ENCODE results near the gene EFNA3.

EFNA3 gene

DNA sequence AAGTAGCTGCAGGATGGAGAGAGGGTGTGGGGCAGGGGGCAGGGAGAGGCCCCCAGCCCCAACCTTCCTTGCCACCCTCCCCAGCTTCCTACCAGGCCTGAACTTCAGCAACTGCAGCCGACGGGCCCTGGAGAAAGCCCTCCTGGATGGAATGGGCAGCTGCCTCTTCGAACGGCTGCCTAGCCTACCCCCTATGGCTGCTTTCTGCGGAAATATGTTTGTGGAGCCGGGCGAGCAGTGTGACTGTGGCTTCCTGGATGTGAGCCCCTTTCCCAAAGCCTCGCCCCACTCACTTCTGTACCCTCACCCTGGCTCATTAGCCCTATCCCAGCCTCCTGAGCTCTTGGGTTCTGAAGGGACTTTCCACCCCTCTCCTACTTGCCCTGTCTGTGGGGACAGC is 21.5 kb upstream of the EFNA3 start:
- TF ChIP-seq, protein P1, sequence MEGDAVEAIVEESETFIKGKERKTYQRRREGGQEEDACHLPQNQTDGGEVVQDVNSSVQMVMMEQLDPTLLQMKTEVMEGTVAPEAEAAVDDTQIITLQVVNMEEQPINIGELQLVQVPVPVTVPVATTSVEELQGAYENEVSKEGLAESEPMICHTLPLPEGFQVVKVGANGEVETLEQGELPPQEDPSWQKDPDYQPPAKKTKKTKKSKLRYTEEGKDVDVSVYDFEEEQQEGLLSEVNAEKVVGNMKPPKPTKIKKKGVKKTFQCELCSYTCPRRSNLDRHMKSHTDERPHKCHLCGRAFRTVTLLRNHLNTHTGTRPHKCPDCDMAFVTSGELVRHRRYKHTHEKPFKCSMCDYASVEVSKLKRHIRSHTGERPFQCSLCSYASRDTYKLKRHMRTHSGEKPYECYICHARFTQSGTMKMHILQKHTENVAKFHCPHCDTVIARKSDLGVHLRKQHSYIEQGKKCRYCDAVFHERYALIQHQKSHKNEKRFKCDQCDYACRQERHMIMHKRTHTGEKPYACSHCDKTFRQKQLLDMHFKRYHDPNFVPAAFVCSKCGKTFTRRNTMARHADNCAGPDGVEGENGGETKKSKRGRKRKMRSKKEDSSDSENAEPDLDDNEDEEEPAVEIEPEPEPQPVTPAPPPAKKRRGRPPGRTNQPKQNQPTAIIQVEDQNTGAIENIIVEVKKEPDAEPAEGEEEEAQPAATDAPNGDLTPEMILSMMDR (IDR thresholded peaks at IDR 0.05; ENCODE audit: low read depth, low read length, missing control alignments), result no peak
- Histone ChIP-seq H3K4me3 (ENCODE audit: low read depth, low read length) (no peak overlapping the region), H3K27me3 (replicated peaks) (no peaks in the 10 kb centered on the region), H3K27ac (no peak overlapping the region), H3K36me3 (replicated peaks) (peaks cover 26% of the 10 kb centered on the region)
- no peak for DNase-seq
- in situ Hi-C loops (cut with HindIII; ENCODE audit: low pct_ligation_motif_present, low sequenced_read_pairs), result no loop called here

DNA sequence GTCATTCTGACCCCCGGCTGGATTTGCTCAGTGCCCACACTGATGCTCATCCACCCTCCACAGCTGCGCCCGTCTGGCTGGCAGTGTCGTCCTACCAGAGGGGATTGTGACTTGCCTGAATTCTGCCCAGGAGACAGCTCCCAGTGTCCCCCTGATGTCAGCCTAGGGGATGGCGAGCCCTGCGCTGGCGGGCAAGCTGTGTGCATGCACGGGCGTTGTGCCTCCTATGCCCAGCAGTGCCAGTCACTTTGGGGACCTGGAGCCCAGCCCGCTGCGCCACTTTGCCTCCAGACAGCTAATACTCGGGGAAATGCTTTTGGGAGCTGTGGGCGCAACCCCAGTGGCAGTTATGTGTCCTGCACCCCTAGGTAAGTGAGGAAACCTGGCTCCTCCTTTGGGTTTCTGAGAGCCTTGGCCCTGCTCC is 20.8 kb upstream of the EFNA3 start:
- TF ChIP-seq, protein P1 (IDR thresholded peaks at IDR 0.05; ENCODE audit: low read depth, low read length, missing control alignments), result no peak
- DNase-seq, result no peak
- Histone ChIP-seq H3K27me3 (replicated peaks) (no peaks in the 10 kb centered on the region), H3K36me3 (replicated peaks) (peaks cover 26% of the 10 kb centered on the region), H3K4me3 (ENCODE audit: low read depth, low read length) (no peak overlapping the region), H3K27ac (no peak overlapping the region)
- in situ Hi-C loops (cut with HindIII; ENCODE audit: low pct_ligation_motif_present, low sequenced_read_pairs), result no loop called here

DNA sequence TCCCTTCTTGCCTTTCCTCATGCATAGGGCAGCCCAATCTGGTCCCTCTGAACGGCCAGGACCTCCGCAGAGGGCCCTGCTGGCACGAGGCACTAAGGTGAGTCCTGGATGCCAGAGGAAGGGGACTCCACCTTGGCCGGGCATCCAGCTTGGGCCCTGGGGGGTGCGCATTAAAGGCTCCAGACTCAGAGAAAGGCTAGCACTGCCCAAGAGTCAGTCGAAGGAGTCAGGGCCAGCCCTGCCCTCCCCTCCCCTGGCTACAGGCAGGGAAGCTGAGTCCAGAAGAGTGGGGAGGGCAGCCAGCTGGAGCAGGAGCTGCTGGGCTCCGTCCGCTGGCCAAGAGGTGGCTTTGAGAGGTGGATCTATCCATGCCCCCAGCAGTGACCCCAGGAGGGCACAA is 17.9 kb upstream of the EFNA3 start:
- no peak overlapping the region for H3K27ac ChIP-seq
- no peak for DNase-seq
- H3K36me3 ChIP-seq (replicated peaks), result peaks cover 23% of the 10 kb centered on the region
- no peaks in the 10 kb centered on the region for H3K27me3 ChIP-seq (replicated peaks)
- in situ Hi-C loops (cut with HindIII; ENCODE audit: low pct_ligation_motif_present, low sequenced_read_pairs), result no loop called here
- TF ChIP-seq, protein P1 (IDR thresholded peaks at IDR 0.05; ENCODE audit: low read depth, low read length, missing control alignments), result no peak
- no peak overlapping the region for H3K4me3 ChIP-seq (ENCODE audit: low read depth, low read length)

DNA sequence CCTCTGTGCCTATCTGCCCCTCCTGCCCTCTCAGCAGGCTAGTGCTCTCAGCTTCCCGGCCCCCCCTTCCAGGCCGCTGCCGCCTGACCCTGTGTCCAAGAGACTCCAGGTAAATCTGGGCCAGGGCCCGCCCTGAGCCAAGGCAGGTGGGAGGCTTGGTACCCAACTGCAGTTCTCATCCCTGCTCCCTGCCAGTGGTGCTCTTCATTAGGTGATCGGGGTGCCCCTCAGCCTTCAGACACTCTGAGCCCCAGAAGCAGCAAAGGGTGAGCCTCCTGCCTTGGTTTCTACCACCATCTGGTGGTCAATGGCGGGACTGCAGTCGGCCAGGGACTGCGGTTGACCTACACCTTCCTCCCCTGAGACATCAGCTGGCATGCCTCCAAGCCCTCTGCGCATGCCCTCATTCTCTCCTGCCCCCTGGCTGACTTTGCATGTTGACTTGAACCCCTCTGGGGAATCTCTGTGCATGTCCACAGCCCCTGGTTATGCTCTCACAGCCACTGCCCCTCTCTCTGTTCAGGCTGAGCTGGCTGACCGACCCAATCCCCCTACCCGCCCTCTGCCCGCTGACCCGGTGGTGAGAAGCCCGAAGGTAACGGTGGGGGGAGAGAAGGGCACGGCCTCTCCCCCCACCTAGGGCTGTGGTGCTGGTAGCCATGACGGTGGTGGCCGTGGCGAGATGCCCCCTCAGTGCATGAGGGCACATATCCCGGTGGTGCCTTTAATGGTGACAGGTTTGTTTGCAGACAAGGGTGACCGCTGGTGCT is 17.1 kb upstream of the EFNA3 start:
- peak; percentile 81 for DNase-seq
- TF ChIP-seq, protein P1 (IDR thresholded peaks at IDR 0.05; ENCODE audit: low read depth, low read length, missing control alignments), result peak; percentile 99
- in situ Hi-C loops (cut with HindIII; ENCODE audit: low pct_ligation_motif_present, low sequenced_read_pairs), result no loop called here
- no peak overlapping the region for H3K4me3 ChIP-seq (ENCODE audit: low read depth, low read length)
- no peak overlapping the region for H3K27ac ChIP-seq
- peaks cover 15% of the 10 kb centered on the region for H3K36me3 ChIP-seq (replicated peaks)
- H3K27me3 ChIP-seq (replicated peaks), result no peaks in the 10 kb centered on the region

DNA sequence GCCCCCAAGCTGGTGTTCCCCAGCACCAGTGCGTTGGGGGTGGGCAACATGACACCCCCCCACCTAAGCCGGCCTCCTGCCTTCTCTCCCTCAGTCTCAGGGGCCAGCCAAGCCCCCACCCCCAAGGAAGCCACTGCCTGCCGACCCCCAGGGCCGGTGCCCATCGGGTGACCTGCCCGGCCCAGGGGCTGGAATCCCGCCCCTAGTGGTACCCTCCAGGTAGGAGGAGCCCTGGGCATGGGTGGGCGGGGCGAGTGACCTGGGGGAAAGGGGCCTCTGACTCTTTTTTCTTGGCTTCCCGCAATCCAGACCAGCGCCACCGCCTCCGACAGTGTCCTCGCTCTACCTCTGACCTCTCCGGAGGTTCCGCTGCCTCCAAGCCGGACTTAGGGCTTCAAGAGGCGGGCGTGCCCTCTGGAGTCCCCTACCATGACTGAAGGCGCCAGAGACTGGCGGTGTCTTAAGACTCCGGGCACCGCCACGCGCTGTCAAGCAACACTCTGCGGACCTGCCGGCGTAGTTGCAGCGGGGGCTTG is 16.4 kb upstream of the EFNA3 start:
- no peak overlapping the region for H3K4me3 ChIP-seq (ENCODE audit: low read depth, low read length)

More for the DNA sequence above, 16.4 kb upstream of the EFNA3 start:
- peaks cover 14% of the 10 kb centered on the region for H3K36me3 ChIP-seq (replicated peaks)
- no peak overlapping the region for H3K27ac ChIP-seq
- DNase-seq, result no peak
- in situ Hi-C loops (cut with HindIII; ENCODE audit: low pct_ligation_motif_present, low sequenced_read_pairs), result no loop called here
- H3K27me3 ChIP-seq (replicated peaks), result no peaks in the 10 kb centered on the region
- TF ChIP-seq, protein P1 (IDR thresholded peaks at IDR 0.05; ENCODE audit: low read depth, low read length, missing control alignments), result peak; percentile 18

All from brain microvascular endothelial cell (primary cell).